ENCODE results near the gene GPR52.

The GPR52 gene

DNA sequence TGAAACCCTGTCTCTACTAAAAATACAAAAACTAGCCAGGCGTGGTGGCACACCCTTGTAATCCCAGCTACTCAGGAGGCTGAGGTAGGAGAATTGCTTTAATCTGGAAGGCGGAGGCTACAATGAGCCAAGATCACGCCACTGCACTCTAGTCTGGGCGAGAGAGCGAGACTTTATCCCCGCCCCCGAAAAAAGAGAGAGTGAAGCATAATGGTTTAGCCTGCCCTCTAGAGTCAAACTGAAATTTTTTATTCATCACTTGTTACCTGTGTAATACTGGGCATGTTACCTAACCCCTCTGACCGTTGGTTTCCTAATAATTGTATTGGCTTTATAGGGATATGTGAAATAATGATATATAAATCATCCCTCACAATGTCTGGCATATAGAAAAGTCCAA lies 18.8 kb downstream of the GPR52 start:
- no peak for DNase-seq (ENCODE audit: low read depth)

DNA sequence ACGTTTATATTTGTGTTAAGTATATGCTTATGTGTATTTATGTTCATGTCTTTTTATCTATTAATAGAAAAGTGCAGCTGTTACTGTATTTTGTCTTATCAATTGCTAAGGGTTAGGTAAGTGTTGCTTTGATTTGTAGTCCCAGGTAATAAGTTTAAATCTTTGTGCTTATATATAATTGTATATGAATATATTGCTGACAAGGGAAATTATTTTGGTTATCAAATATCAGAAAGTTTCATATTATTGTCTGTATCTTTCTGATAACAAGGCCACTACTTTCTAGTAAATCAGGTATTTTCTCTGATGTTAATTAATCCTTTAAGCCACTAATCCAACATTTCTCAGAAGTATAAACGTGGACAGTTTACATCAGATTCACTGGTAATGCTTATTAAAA lies 21.3 kb downstream of the GPR52 start:
- DNase-seq (ENCODE audit: low read depth) = no peak

DNA sequence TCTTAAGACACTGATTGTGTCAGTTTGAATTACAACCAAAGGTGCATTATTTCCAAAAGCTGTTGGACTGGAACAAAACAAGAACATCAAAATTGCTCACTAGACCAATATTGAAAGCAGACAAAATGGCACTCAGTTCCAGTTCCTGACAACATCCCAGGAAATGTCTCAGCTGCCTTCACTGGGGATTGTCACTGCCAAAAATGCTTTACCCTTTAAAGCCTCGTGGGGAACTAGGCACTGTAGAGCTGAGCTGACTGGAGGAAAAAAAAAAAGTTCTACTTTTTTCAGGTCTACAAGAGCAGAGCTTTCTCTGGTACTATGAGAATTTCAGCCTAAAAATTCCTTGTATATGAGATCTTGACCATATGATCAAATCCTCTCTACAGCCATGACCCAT lies 21.9 kb downstream of the GPR52 start:
- DNase-seq (ENCODE audit: low read depth) = no peak

GRCh38 chr1:174479281-174479680 lies 31.5 kb downstream of the GPR52 start:
- DNase-seq (ENCODE audit: low read depth) = no peak

- no peak for DNase-seq (ENCODE audit: low read depth)
Observed at GRCh38 chr1:174480324-174480723, 32.6 kb downstream of the GPR52 start.

DNA sequence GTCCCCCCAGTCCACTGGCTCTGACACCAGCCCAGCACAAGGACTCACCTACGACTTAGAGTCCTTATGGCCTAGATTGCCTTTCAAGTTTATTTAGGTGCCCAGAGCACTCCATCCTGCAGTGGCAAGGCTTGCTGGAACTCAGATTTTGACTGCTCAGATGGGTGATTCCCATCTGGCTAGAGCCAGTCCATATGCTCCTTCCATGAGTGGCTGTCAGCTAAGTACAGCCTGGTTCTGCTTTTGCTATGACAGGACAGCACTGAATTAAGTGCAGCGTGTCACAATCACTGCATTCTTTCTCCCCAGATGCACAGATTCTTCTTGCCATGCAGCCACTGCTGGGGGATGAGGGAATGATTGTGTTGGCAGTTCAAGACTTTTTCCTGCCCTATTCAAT lies 43.8 kb downstream of the GPR52 start:
- no peak for DNase-seq (ENCODE audit: low read depth)

DNA sequence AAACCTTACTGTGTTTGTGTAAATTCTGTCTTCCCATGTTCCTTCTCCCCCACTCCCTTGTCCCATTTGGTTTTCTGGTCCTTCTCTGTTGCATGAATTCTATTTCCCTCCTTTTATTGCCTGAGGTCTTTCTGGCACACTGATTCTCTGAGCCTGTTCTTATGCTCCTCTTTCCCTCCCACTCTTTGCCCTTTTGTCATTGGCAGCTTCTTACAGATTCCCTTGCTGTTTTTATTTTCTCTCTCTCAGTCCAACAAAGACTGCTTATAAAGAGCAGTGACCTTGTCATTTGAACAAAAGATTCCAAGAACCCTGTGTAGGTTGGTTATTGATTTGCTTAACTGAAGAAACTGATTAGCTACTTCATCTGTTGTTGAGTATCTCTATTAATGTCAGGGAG lies 49.7 kb downstream of the GPR52 start:
- no peak for DNase-seq (ENCODE audit: low read depth)

Measured in HS-5 (cell line).